HCT116 (cell line): ENCODE data around the gene RABL6. TPM values are rescaled to one million over a fixed set of nuclear protein-coding genes. Genes with fewer than 3 reads are reported as not detected.
A peak's percentile ranks its signal among the peaks of the same experiment; 100 is the strongest.

Experiments
- ATAC-seq: fragments of 200-7000 bp; cut with Tn5 transposase; 2 replicates; pipeline ENCODE4 v1.9.1; 2020; ENCODE audit warnings: mild to moderate bottlenecking, moderate library complexity
- Bru-seq: library from RNA; stranded (reverse); fragments of 400-500 nt; gene quantifications from one replicate; lab custom pipeline; 2021; lab: Mats Ljungman, UMichigan
- BruChase-seq, 2 experiments: library from RNA; stranded (reverse); fragments of 400-500 nt; gene quantifications; one replicate each; lab custom pipeline; 2021; lab: Mats Ljungman, UMichigan
- BruUV-seq: library from RNA; stranded (reverse); fragments of 400-500 nt; replicated peaks from 2 replicates; lab custom pipeline; 2021; lab: Mats Ljungman, UMichigan
- CTCF ChIA-PET: fragments of 300-600 bp; sonication (Branson Sonifier 250); formaldehyde crosslinking; loops from one replicate; lab custom pipeline; 2021; ENCODE audit warnings: antibody characterized with exemption; lab: Charles Lee
- POLR2A ChIA-PET: fragments of 300-600, 350-600 bp; sonication (Branson Sonifier 250); formaldehyde crosslinking; loops from one replicate; lab custom pipeline; 2021; ENCODE audit warnings: antibody characterized with exemption; lab: Charles Lee
- RAD21 ChIA-PET, 2 experiments: fragments of 300-600 bp; sonication (Branson Sonifier 250); formaldehyde crosslinking; loops; one replicate each; lab custom pipeline; 2023; ENCODE audit warnings: low total read pairs in 2 of 2; ENCODE audit not compliant: uncharacterized antibody in 2 of 2, unreplicated experiment in 2 of 2, low non-redundant PET in 1 of 2; lab: Charles Lee
- DNase-seq: peaks from one replicate; pipeline ENCODE4 v3.0.0-alpha.2; 2010; ENCODE audit warnings: low read depth, low spot score
- H2AFZ ChIP-seq: fragments of 200-600 bp; shearing (Covaris generic), sonication (generic); 2 replicates; pipeline ENCODE4 v1.6.1; 2017; ENCODE audit warnings: low read depth, mixed run types, mixed read lengths, antibody characterized with exemption, low read length; ENCODE audit not compliant: poor library complexity, severe bottlenecking
- H3K27ac ChIP-seq: 2 replicates; pipeline ENCODE4 v1.5.1; 2012; ENCODE audit warnings: low read depth, low read length
- H3K27me3 ChIP-seq: fragments of 200-600 bp; sonication (generic); 2 replicates; pipeline ENCODE4 v1.6.1; 2016; ENCODE audit warnings: mixed run types, low read length, mixed read lengths; ENCODE audit not compliant: insufficient read depth
- H3K36me3 ChIP-seq, 2 experiments: fragments of 200-500 bp in 1 of 2; fragments of 200-600 bp in 1 of 2; sonication (Bioruptor generic) in 1 of 2; sonication (generic) in 1 of 2; 2 replicates each; pipeline versions ENCODE4 v1.5.1 to v1.6.1; 2014 to 2016; ENCODE audit warnings: low read length in 2 of 2, inconsistent platforms in 1 of 2, mixed read lengths in 1 of 2, mixed run types in 1 of 2; ENCODE audit not compliant: insufficient read depth in 2 of 2, control insufficient read depth in 1 of 2
- H3K4me1 ChIP-seq, 2 experiments: fragments of 200-600 bp in 1 of 2; sonication (generic) in 1 of 2; 2 replicates each; pipeline versions ENCODE4 v1.5.1 to v1.6.1; 2012 to 2017; ENCODE audit warnings: low read length in 2 of 2, inconsistent platforms in 1 of 2, mild to moderate bottlenecking in 1 of 2, mixed read lengths in 1 of 2, mixed run types in 1 of 2, moderate library complexity in 1 of 2; ENCODE audit not compliant: insufficient read depth in 2 of 2, control insufficient read depth in 1 of 2
- H3K4me2 ChIP-seq: fragments of 200-600 bp; sonication (generic); 2 replicates; pipeline ENCODE4 v1.6.1; 2017; ENCODE audit warnings: mixed run types, low read length, mixed read lengths
- H3K4me3 ChIP-seq, 2 experiments: fragments of 200-600 bp in 1 of 2; sonication (generic) in 1 of 2; replicated peaks in 1 of 2; 2 replicates each; pipeline ENCODE4 v1.5.1; 2011 to 2016; ENCODE audit warnings: low read length in 2 of 2, control low read depth in 1 of 2, low read depth in 1 of 2, mild to moderate bottlenecking in 1 of 2, mixed read lengths in 1 of 2, mixed run types in 1 of 2
- H3K79me2 ChIP-seq: fragments of 200-600 bp; sonication (generic); 2 replicates; pipeline ENCODE4 v1.6.1; 2017; ENCODE audit warnings: mild to moderate bottlenecking, mixed run types, low read length, moderate library complexity, mixed read lengths; ENCODE audit not compliant: insufficient read depth
- H3K9ac ChIP-seq: fragments of 200-600 bp; sonication (generic); 2 replicates; pipeline ENCODE4 v1.6.1; 2016; ENCODE audit warnings: low read length, mixed read lengths
- H3K9me2 ChIP-seq: fragments of 200-600 bp; sonication (generic), shearing (Covaris generic); 2 replicates; pipeline ENCODE4 v1.6.1; 2017; ENCODE audit warnings: mixed run types, mild to moderate bottlenecking, moderate library complexity; ENCODE audit not compliant: insufficient read depth
- H3K9me3 ChIP-seq, 2 experiments: fragments of 200-500 bp in 1 of 2; fragments of 200-600 bp in 1 of 2; sonication (Bioruptor generic) in 1 of 2; sonication (generic) in 1 of 2; 2 replicates each; pipeline ENCODE4 v1.6.1; 2014 to 2017; ENCODE audit warnings: low read length in 2 of 2, mixed read lengths in 2 of 2, inconsistent platforms in 1 of 2, low read depth in 1 of 2, mild to moderate bottlenecking in 1 of 2, mixed run types in 1 of 2, moderate library complexity in 1 of 2; ENCODE audit not compliant: control insufficient read depth in 1 of 2, insufficient read depth in 1 of 2
- H4K20me1 ChIP-seq: fragments of 200-600 bp; sonication (generic), shearing (Covaris generic); 2 replicates; pipeline ENCODE4 v1.6.1; 2017; ENCODE audit warnings: mixed run types, mild to moderate bottlenecking, moderate library complexity; ENCODE audit not compliant: insufficient read depth
- POLR2A ChIP-seq: IDR thresholded peaks from 2 replicates; pipeline ENCODE4 v1.7.0; 2011; ENCODE audit warnings: borderline replicate concordance; ENCODE audit not compliant: insufficient read depth, insufficient read length; ENCODE audit errors: extremely low read depth
- POLR2AphosphoS5 ChIP-seq: IDR thresholded peaks from 2 replicates; pipeline ENCODE4 v1.6.1; 2011; ENCODE audit warnings: mild to moderate bottlenecking, low read depth, low read length, moderate library complexity
- YY1 ChIP-seq: IDR thresholded peaks from 2 replicates; pipeline ENCODE4 v1.6.1; 2011; ENCODE audit warnings: low read length, low read depth, moderate library complexity, mild to moderate bottlenecking; ENCODE audit not compliant: insufficient replicate concordance; ENCODE audit errors: extremely low read depth
- intact Hi-C: fragments of 100-400 bp; cut with micrococcal nuclease; formaldehyde crosslinking; loops from 2 replicates; pipeline ENCODE4 v1.10.0; 2022
- long read RNA-seq: library from polyadenylated mRNA; unstranded; transcript quantifications from one replicate; pipeline ENCODE4 v2.0.0, GENCODE V29; 2021; ENCODE audit not compliant: unreplicated experiment
- polyA plus RNA-seq: library from polyadenylated mRNA; unstranded; fragments of >200 nt; gene quantifications from 2 replicates; pipeline ENCODE4 v1.2.1, GENCODE V29; 2012; ENCODE audit warnings: missing spikeins
- total RNA-seq: library from RNA; stranded (reverse); gene quantifications from one replicate; pipeline ENCODE4 v1.2.1, GENCODE V29; 2021; ENCODE audit not compliant: unreplicated experiment
- TF ChIP-seq, protein P1 (sequence below): IDR thresholded peaks from 2 replicates; pipeline ENCODE4 v1.6.1; 2012

RABL6 gene, protein sequence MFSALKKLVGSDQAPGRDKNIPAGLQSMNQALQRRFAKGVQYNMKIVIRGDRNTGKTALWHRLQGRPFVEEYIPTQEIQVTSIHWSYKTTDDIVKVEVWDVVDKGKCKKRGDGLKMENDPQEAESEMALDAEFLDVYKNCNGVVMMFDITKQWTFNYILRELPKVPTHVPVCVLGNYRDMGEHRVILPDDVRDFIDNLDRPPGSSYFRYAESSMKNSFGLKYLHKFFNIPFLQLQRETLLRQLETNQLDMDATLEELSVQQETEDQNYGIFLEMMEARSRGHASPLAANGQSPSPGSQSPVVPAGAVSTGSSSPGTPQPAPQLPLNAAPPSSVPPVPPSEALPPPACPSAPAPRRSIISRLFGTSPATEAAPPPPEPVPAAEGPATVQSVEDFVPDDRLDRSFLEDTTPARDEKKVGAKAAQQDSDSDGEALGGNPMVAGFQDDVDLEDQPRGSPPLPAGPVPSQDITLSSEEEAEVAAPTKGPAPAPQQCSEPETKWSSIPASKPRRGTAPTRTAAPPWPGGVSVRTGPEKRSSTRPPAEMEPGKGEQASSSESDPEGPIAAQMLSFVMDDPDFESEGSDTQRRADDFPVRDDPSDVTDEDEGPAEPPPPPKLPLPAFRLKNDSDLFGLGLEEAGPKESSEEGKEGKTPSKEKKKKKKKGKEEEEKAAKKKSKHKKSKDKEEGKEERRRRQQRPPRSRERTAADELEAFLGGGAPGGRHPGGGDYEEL
- 98.6 TPM for total RNA-seq
- polyA plus RNA-seq = 71.0 and 76.1 TPM in 2 replicates
- Bru-seq, nascent RNA = percentile 62 among the genes with signal in this experiment
- percentile 86 among the genes with signal in this experiment for BruChase-seq, experiment 1, labeled RNA remaining after a 6-hour chase
- BruChase-seq, experiment 2, labeled RNA remaining after a 2-hour chase = percentile 82 among the genes with signal in this experiment
- long read RNA-seq, transcript RABL6-201 (15 exons, 3,091 nt) = minor isoform, 9 of 102 reads
- long read RNA-seq, transcript RABL6-204 (8 exons, 1,580 nt) = major isoform, 10 of 102 reads
- long read RNA-seq, partial matches to known transcripts = 53 of 102 reads
- long read RNA-seq, other reads (novel, unspliced or antisense) = 27 of 102 reads

DNA sequence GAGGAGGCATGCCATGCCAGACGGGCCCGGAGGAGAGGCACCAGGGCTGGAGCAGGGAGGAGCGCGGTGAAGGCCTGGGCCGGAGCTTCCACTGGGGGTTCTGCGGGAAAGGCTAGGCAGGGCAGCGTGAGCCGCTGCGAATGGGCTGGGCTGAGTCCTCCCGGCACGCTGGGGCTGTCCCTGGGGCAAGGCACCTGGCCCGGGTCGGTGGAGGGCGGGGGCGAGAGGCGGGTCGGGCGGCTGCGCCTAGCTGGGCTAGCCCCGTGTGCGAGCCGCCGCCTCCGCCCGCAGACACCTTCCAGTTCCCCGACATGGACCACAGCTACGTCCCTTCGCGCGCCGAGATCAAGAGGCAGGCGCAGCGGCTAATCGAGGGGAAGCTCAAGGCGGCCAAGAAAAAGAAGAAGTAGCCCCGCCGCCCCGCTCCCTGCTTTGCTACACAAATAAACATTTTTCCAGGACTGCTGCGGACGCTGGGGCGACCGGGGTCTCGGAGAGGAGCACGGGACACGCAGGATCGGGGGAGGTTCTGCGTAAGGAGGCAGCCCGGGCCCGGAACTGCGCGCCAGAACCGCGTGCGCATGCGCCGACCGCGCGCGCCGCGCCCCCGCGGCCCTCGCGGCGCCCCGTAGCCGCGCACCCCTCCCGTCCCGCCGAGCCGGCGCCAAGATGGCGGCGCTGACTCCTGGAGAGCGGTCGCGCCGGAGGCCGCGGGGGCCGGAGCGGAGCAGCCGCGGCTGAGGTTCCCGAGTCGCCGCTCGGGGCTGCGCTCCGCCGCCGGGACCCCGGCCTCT lies at the start of gene RABL6:
Gene RABL6, plus strand, starts transcription at position 668 of the 794 bp plus-strand sequence. CDS start 249 bp downstream, outside the sequence.
- ATAC-seq = peak; percentile 86
- Histone ChIP-seq H3K27ac (peak within 1 kb of the TSS; percentile 97), H3K9ac (peak within 1 kb of the TSS; percentile 96), H3K4me3 (peak within 1 kb of the TSS; percentile 79 to 93), H3K36me3 (peaks cover 8 to 11% of the 10 kb centered on the region in 2 experiments; a peak in 3 of 4 replicates), H3K4me2 (peak within 1 kb of the TSS; percentile 90), H3K27me3 (no peaks in the 10 kb centered on the region), H3K9me2 (no peaks in the 10 kb centered on the region), H3K4me1 (peaks cover 14 to 19% of the 10 kb centered on the region in 2 experiments), H2AFZ (no peak within 1 kb of the TSS), H3K79me2 (peaks cover 51% of the 10 kb centered on the region), H4K20me1 (no peaks in the 10 kb centered on the region), H3K9me3 (no peaks in the 10 kb centered on the region)
- RAD21 ChIA-PET = no interaction called here
- DNase-seq = no peak
- POLR2A ChIA-PET = no interaction called here
- intact Hi-C loops = no loop called here
- TF ChIP-seq POLR2AphosphoS5 (peak; percentile 92), POLR2A (peak; percentile 89), YY1 (peak; percentile 95)
- TF ChIP-seq, protein P1, sequence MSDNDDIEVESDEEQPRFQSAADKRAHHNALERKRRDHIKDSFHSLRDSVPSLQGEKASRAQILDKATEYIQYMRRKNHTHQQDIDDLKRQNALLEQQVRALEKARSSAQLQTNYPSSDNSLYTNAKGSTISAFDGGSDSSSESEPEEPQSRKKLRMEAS = no peak
- CTCF ChIA-PET = interaction anchor here (0.9 kb wide), 1 partner anchor 222 kb away, joined by 3 read pairs; no protein-coding TSS in a partner anchor
- BruUV-seq = TSS peak; percentile 68
